HL-60/S4 (cell line): Measurements from ENCODE around the gene NPFF.

Experiments
- in situ Hi-C: fragments of 300-500 bp; cut with MboI; formaldehyde crosslinking; loops from 2 replicates; pipeline ENCODE4 v1.14.3; 2022; ENCODE audit warnings: low sequenced_read_pairs

The NPFF gene

GRCh38 chr12:53480491-53481442, 26.5 kb downstream of the NPFF start:
- in situ Hi-C loops: no loop called here

DNA sequence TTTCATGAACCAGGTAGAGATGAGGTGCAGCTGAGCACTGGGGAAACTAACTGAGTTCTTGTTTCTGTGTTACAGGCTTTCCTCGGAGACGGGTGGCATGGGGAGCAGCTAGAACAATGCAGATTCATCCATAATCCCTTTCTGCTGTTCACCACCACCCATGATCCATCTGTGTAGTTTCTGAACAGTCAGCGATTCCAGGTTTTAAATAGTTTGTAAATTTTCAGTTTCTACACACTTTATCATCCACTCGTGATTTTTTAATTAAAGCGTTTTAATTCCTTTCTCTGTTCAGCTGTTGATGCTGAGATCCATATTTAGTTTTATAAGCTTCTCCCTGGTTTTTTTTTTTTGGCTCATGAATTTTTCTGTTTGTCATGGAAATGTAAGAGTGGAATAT, 28.0 kb downstream of the NPFF start:
- in situ Hi-C loops: no loop called here

GRCh38 chr12:53478865-53479264, 28.4 kb downstream of the NPFF start:
- in situ Hi-C loops: no loop called here

DNA sequence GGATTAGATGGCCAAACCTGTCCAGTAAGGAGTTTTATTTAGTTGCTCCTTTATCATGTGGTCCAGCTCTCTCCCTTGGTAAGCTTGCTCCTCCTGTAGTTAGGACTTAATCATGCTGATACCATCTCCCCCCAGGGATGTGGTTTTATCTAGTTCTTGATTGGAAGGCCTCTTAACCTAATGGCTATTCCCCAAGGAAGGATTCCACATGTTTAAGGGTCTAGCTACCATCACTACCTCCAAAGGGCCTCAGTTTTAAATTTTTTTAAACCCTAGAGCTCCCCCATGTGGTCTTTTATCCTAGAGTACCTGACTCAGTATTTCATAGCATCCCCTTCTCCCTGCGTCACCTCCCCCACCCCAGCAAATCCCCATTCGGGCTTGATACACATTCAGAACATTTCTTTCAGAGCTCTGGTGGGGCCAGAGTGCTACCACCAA, 30.5 kb downstream of the NPFF start:
- in situ Hi-C loops: no loop called here

DNA sequence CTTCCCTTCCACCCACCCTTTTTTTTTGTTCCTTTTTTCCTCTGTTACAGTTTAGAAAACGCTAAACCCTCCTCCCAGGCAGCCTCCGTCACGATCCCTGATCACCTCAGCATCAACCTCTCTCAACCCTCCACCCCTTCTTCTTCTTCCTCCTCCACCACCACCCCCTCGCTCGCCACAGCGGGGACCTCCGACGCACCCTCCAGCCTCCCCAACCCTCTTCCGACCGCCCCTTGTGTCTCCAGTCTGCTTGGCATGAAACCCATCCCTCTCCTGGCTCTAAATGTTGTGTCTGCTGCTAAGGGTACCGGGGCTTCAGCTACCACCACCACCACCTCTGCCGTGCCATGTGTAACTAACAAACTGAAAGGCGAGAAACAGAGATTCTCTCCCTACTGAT, 32.5 kb downstream of the NPFF start:
- in situ Hi-C loops: no loop called here

GRCh38 chr12:53474077-53474476, 33.2 kb downstream of the NPFF start:
- in situ Hi-C loops: no loop called here

DNA sequence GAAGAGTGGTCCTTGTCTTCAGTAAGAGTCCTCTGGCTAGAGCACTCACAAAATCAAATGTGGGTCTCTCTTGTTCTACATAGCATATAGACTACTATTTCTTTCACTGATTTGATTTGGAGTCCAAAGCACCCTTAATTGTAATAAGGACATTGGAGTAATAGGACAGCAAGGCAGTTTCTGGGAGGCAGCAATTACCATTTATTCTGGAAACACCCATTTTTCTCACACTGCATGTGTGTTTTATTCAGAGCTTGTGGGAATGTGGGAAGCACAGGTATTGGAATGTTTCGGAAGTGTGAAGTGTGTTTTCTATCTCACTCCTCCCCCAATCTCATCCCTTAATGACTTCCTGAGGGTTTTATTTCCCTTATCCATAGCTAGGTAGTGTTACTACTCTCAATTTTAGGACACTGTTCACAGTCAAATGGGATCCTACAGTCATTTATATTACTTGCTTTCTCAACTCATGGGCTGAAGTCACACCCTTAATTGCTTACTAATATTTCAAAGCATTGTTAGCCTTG, 35.2 kb downstream of the NPFF start:
- in situ Hi-C loops: no loop called here

GRCh38 chr12:53468282-53468681, 39.0 kb downstream of the NPFF start:
- in situ Hi-C loops: loop anchor here (10.0 kb wide), 1 partner anchor 443 kb away; no protein-coding TSS in a partner anchor

- in situ Hi-C loops: loop anchor here (10.0 kb wide), 1 partner anchor 443 kb away; no protein-coding TSS in a partner anchor
Measured at GRCh38 chr12:53467880-53468279, 39.4 kb downstream of the NPFF start.

DNA sequence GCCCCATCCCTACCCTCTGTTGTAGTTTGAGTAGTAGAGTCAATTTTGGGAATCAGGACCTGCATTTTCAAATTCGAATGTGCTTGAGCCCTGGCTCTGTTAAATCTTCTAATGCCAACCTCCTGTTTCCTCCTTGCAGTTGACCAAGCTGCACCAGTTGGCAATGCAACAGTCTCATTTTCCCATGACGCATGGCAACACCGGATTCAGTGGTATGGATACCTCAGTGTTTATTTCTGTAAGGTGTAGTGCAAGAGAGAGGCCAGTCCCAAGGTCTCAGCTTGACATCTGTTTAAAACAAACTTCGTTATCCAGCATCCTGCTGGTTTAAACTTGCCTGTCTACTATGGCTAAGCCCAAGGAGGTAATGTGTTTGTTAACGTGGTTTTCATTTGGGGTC, 40.2 kb downstream of the NPFF start:
- in situ Hi-C loops: loop anchor here (10.0 kb wide), 1 partner anchor 442 kb away; no protein-coding TSS in a partner anchor

GRCh38 chr12:53466640-53467039, 40.6 kb downstream of the NPFF start:
- in situ Hi-C loops: loop anchor here (10.0 kb wide), 1 partner anchor 442 kb away; no protein-coding TSS in a partner anchor

DNA sequence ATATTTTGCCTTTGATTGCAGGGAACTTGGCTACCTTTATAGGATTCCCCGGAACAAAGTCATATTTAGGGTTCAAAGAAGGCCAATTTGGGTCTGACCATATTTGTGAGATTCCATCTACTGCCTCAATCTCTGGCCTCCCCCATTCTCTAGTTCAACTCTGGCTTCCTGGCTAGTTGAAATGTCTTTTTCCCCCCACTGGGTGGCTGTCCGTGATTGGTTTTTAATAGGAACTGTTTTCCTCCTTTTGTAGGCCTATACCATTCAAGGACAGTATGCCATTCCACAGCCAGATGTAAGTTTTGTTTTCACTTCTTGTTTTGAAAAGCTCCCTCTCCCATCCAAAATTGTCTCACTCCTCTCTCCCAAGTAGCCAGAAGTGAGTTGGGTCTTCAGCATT, 41.6 kb downstream of the NPFF start:
- in situ Hi-C loops: loop anchor here (10.0 kb wide), 1 partner anchor 441 kb away; no protein-coding TSS in a partner anchor

DNA sequence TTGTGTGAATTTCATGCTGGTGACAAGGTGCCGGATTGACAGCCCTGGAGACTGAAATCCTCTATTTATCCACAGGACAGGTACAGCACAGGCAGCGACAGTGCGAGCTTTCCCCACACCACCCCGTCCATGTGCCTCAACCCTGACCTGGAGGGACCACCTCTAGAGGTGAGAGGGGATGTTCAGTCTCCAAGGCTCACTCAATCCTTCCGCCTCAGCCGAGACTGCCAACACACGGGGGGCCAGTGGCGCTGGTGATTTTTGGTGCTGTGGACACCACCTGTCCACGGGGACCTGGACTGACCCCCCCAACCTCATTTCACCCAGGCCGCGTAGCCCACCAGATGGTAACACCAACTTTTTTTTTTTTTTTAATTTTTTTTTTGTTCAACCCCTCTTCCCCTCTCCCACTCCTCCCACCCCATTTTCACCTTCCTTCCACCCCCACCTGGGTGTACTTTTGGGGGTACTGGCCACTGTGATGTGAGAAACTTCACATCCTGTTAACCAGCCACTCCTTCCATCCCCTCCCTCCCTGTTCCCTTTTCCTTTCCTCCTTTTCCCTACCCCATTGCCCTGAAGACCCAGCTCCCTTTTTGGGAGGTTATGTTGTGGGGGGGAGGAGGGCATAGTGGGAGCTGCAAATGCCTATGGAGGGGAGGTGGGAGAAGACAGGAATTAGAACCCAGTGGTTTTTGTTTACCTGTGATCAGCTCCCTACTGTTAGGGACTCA, 42.4 kb downstream of the NPFF start:
- in situ Hi-C loops: loop anchor here (10.0 kb wide), 1 partner anchor 440 kb away; no protein-coding TSS in a partner anchor

DNA sequence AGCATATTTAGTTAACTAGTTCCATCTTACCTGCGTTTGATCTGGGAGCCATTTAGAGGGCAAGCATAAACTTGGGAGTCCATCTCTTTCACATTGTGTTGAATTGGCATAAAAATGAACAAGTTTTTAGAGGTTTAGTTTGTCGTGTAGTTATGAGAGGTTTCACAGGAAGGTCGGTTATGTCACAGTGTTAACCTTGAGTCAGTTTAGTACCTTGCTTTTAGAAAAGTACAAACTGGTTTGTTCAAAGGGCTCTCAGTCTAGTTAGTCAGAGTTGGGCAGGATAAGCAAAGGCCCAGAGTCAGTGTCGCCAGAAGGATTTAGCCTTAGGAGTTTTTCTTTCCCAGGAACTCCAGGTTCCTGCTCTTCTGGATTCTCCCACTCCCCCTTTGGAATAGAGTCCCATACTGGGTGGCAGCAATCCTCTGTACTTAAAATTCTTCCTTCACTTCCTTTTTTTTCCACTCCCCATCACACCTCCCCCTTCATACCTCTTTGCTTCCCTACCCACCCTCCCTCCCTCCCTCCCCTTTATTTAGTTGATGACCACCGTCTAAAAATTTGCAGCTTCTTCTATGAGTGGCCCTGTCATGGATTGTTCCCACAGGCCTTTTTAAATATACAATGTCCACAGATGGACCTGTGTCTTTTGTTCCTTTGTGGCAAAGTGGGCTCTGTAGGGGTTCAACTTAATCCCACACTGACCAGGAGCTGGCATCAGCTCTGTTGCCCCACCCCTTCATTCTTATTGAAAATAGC, 43.3 kb downstream of the NPFF start:
- in situ Hi-C loops: loop anchor here (10.0 kb wide), 1 partner anchor 439 kb away; no protein-coding TSS in a partner anchor

GRCh38 chr12:53462935-53463334, 44.3 kb downstream of the NPFF start:
- in situ Hi-C loops: loop anchor here (10.0 kb wide), 1 partner anchor 438 kb away; no protein-coding TSS in a partner anchor

- in situ Hi-C loops: loop anchor here (10.0 kb wide), 1 partner anchor 437 kb away; no protein-coding TSS in a partner anchor
Measured at GRCh38 chr12:53461591-53461990, 45.7 kb downstream of the NPFF start.

- in situ Hi-C loops: loop anchor here (10.0 kb wide), 1 partner anchor 436 kb away; no protein-coding TSS in a partner anchor
Measured at GRCh38 chr12:53461059-53461458, 46.2 kb downstream of the NPFF start.

- in situ Hi-C loops: no loop called here
Measured at GRCh38 chr12:53459097-53459496, 48.2 kb downstream of the NPFF start.
